BE2C (cell line): Measurements from ENCODE around the gene ACTR1B.

Source experiments
- DNase-seq: peaks from one replicate; pipeline ENCODE4 v3.0.0-alpha.2; 2020
- H3K27me3 ChIP-seq: fragments of 250-450 bp; sonication (Bioruptor Pico); 2 replicates; pipeline ENCODE4 v1.5.1; 2020; ENCODE audit warnings: mild to moderate bottlenecking
- H3K36me3 ChIP-seq: fragments of 250-450 bp; sonication (Bioruptor Pico); 2 replicates; pipeline ENCODE4 v1.5.1; 2020; ENCODE audit warnings: mild to moderate bottlenecking
- H3K4me1 ChIP-seq: fragments of 250-450 bp; sonication (Bioruptor Pico); 2 replicates; pipeline ENCODE4 v1.5.1; 2020
- H3K4me3 ChIP-seq: 2 replicates; pipeline ENCODE4 v1.5.1; 2011; ENCODE audit warnings: low read depth, low read length
- H3K9me3 ChIP-seq: fragments of 250-450 bp; sonication (Bioruptor Pico); 2 replicates; pipeline ENCODE4 v1.5.1; 2020
- CTCF ChIP-seq: IDR thresholded peaks from 2 replicates; pipeline ENCODE4 v1.5.1; 2012; ENCODE audit warnings: mild to moderate bottlenecking, low read depth, low read length

Gene ACTR1B

GRCh38 chr2:97653874-97654273 lies 10.0 kb downstream of the ACTR1B start:
- Histone ChIP-seq H3K27me3 (no peaks in the 10 kb centered on the region), H3K4me1 (no peaks in the 10 kb centered on the region), H3K4me3 (no peak overlapping the region), H3K9me3 (no peaks in the 10 kb centered on the region), H3K36me3 (no peaks in the 10 kb centered on the region)
- TF ChIP-seq CTCF: no peak
- no peak for DNase-seq

DNA sequence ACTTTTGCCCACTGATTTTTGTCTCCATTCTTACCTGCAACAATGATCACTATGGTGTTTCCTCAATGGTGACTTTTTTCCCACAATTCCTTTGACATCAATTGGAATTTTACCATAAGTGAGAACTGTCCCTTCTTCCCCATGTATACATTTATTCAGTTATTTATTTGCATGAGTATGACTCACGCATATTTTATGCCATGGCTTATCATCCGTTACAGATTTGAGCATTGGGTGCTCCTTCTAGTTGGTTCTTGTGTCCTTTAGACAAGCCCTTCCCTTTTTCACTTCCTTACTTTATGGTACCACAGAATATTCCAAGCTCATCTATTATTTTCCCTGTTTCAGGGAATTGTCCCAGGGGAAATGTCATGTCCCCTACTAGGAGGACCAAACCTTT lies 10.4 kb downstream of the ACTR1B start:
- no peak for TF ChIP-seq CTCF
- H3K4me1 ChIP-seq: no peaks in the 10 kb centered on the region
- H3K9me3 ChIP-seq: no peaks in the 10 kb centered on the region
- no peaks in the 10 kb centered on the region for H3K27me3 ChIP-seq
- H3K4me3 ChIP-seq: no peak overlapping the region
- DNase-seq: no peak
- H3K36me3 ChIP-seq: peaks cover under 1% of the 10 kb centered on the region

DNA sequence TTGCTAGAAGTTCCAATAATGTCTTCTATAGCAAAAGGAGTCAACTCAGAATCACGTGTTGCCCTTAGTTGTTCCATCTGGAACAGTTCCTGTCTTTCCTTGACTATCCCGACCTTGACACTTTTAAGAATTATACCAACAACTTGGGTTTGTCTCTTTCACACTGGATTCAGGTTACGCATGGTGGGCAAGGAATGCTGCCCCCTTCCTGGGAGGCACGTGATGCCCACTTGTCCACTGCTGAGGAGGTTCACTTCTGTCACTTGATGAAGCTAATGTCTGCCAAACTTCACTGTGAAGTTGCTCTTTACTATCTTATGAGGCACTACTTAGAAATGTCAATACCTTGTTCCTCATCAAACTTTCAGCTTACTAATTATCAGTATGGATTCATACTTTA lies 12.7 kb downstream of the ACTR1B start:
- no peak for TF ChIP-seq CTCF
- Histone ChIP-seq H3K9me3 (no peaks in the 10 kb centered on the region), H3K4me3 (no peak overlapping the region), H3K27me3 (no peaks in the 10 kb centered on the region), H3K36me3 (peaks cover 12% of the 10 kb centered on the region), H3K4me1 (no peaks in the 10 kb centered on the region)
- DNase-seq: no peak

DNA sequence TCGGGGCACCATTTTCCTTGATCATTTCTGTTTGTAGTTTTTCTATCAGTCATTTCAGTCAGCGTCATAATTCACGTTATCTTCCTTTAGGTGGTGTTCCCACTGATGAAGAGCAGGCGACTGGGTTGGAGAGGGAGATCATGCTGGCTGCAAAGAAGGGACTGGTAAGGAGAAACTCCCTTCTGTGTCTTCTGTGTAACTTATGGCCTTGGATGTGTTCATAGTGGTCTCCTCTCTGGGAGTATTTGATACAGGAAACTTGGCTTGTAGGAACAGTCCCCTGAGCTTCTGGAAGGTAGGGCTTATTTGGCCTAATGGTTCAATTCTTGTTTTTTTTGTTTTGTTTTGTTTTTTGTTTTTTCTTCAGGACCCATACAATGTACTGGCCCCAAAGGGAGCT lies 16.9 kb downstream of the ACTR1B start:
- H3K27me3 ChIP-seq: no peaks in the 10 kb centered on the region
- H3K9me3 ChIP-seq: no peaks in the 10 kb centered on the region
- DNase-seq: no peak
- TF ChIP-seq CTCF: no peak
- H3K4me1 ChIP-seq: no peaks in the 10 kb centered on the region; the same call in 1 of the 2 replicates
- H3K36me3 ChIP-seq: peaks cover 12% of the 10 kb centered on the region
- H3K4me3 ChIP-seq: peak overlapping the region; percentile 81

DNA sequence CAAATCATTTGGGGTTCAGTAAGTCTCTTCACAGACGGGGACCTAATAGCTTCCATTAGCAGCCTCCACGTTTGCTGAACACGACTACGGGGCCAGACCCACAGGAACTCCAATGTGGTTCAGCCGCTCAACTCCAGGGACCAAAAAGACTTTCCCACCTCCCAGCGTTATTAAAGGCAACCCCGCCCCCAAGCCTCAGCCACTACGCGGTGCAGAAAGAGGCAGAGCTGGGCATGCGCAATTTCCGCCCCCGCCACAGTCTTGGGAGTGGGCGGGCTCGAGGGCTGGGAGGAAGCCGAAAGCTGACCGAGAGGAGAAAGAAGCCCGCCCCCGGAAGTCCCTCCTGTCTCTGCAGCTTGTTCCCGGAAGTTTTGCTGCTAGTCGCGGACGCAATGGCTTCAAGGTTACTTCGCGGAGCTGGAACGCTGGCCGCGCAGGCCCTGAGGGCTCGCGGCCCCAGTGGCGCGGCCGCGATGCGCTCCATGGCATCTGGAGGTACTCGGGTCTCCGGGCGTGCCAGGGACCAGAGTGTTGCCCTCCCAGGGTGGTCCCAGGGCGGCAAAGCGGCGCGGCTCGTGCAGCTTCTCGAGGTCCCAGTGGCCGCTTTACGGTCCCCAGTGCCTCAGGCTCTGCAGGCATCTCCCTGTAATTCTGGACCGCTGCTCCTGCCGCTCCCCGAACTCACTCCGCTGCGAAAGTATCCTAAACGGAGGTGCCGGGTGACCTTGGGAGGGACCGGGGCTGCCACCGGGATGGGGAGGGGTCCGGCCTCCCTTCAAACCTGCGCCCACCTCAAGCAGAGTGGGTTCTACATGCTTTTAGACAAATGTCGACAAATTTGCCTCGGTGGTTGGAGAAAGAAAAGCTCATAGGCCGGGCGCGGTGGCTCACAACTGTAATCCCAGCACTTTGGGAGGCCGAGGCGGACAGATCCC lies 17.9 kb downstream of the ACTR1B start, which contains the start of gene COX5B:
Gene COX5B (plus strand): TSS at position 368 of the 935 bp plus-strand sequence. CDS start 25 bp downstream, at position 393.
- Histone ChIP-seq H3K4me1 (no peaks in the 10 kb centered on the region; the same call in 1 of the 2 replicates), H3K27me3 (no peaks in the 10 kb centered on the region), H3K9me3 (no peaks in the 10 kb centered on the region), H3K36me3 (peaks cover 12% of the 10 kb centered on the region), H3K4me3 (peak within 1 kb of the TSS; percentile 81)
- peak; percentile 93 for DNase-seq
- TF ChIP-seq CTCF: no peak

GRCh38 chr2:97645112-97645694 lies 18.6 kb downstream of the ACTR1B start:
- H3K27me3 ChIP-seq: no peaks in the 10 kb centered on the region
- peak overlapping the region; percentile 81 for H3K4me3 ChIP-seq
- no peak for DNase-seq
- no peaks in the 10 kb centered on the region for H3K9me3 ChIP-seq
- no peak for TF ChIP-seq CTCF
- no peaks in the 10 kb centered on the region; the same call in 1 of the 2 replicates for H3K4me1 ChIP-seq
- peaks cover 12% of the 10 kb centered on the region for H3K36me3 ChIP-seq
